LNCAP (cell line): ENCODE results near the gene LAMB3.

Experiments used
- CTCF ChIP-seq: fragments of 450-650 bp; IDR thresholded peaks from 2 replicates; pipeline ENCODE4 v1.5.1; 2017; ENCODE audit warnings: mild to moderate bottlenecking

LAMB3 gene

GRCh38 chr1:209618291-209618690, 33.9 kb downstream of the LAMB3 start:
- no peak for TF ChIP-seq CTCF

GRCh38 chr1:209617755-209618154, 34.5 kb downstream of the LAMB3 start:
- no peak for TF ChIP-seq CTCF

- TF ChIP-seq CTCF: no peak
Measured at GRCh38 chr1:209617047-209617673, 35.1 kb downstream of the LAMB3 start.

GRCh38 chr1:209616366-209617046, 35.7 kb downstream of the LAMB3 start:
- no peak for TF ChIP-seq CTCF

GRCh38 chr1:209614906-209615305, 37.3 kb downstream of the LAMB3 start:
- no peak for TF ChIP-seq CTCF

- TF ChIP-seq CTCF: no peak
Measured at GRCh38 chr1:209614151-209614420, 38.1 kb downstream of the LAMB3 start.

GRCh38 chr1:209613400-209614150, 38.6 kb downstream of the LAMB3 start:
- no peak for TF ChIP-seq CTCF
